Measurements from ENCODE around the gene VWA2. TPM values are rescaled to one million over a fixed set of nuclear protein-coding genes. Genes with fewer than 3 reads are reported as not detected.

The VWA2 gene
- total RNA-seq, 4 donors from 2014 or later: under 0.01 to 0.52 (median 0.17) TPM

GRCh38 chr10:114278140-114278883 is 39.3 kb downstream of the VWA2 start:
- no peak overlapping the region for H3K4me3 ChIP-seq
- H3K9me3 ChIP-seq: no peaks in the 10 kb centered on the region
- no peak overlapping the region for H3K27ac ChIP-seq (replicated peaks in 1 of 4)
- DNase-seq (ENCODE audit: extremely low spot score): no peak
- WGBS: 80% methylated on average over 6 of the region's 22 CpGs
- TF ChIP-seq CTCF (IDR thresholded peaks at IDR 0.05) (no peak), POLR2AphosphoS5 (IDR thresholded peaks at IDR 0.05) (no peak), POLR2A (IDR thresholded peaks at IDR 0.05; ENCODE audit: low read depth) (no peak), EP300 (IDR thresholded peaks at IDR 0.05) (no peak)
- H3K4me1 ChIP-seq: no peaks in the 10 kb centered on the region
- H3K27me3 ChIP-seq: peaks cover 0 to 4% (median 0%) of the 10 kb centered on the region in 4 donors
- intact Hi-C loops (cut with DNase I): no loop called here
- H3K36me3 ChIP-seq: no peaks in the 10 kb centered on the region

GRCh38 chr10:114278884-114279191 is 39.8 kb downstream of the VWA2 start:
- intact Hi-C loops (cut with DNase I): no loop called here
- no peaks in the 10 kb centered on the region for H3K36me3 ChIP-seq
- H3K27me3 ChIP-seq: peaks cover 0 to 4% (median 0%) of the 10 kb centered on the region in 4 donors
- H3K27ac ChIP-seq (replicated peaks in 1 of 4): no peak overlapping the region
- DNase-seq (ENCODE audit: extremely low spot score): no peak
- TF ChIP-seq POLR2A (IDR thresholded peaks at IDR 0.05; ENCODE audit: low read depth) (no peak), POLR2AphosphoS5 (IDR thresholded peaks at IDR 0.05) (no peak), EP300 (IDR thresholded peaks at IDR 0.05) (no peak), CTCF (IDR thresholded peaks at IDR 0.05) (no peak)
- no peaks in the 10 kb centered on the region for H3K4me1 ChIP-seq
- WGBS: 64% methylated on average over 4 of the region's 4 CpGs
- H3K9me3 ChIP-seq: no peaks in the 10 kb centered on the region
- no peak overlapping the region for H3K4me3 ChIP-seq

- Histone ChIP-seq H3K27ac (replicated peaks in 1 of 4) (no peak overlapping the region), H3K4me3 (no peak overlapping the region), H3K36me3 (no peaks in the 10 kb centered on the region), H3K9me3 (no peaks in the 10 kb centered on the region), H3K27me3 (peaks cover 0 to 4% (median 0%) of the 10 kb centered on the region in 4 donors), H3K4me1 (no peaks in the 10 kb centered on the region)
- intact Hi-C loops (cut with DNase I): no loop called here
- no peak for DNase-seq (ENCODE audit: extremely low spot score)
- 93% methylated on average over 3 of the region's 4 CpGs for WGBS
- TF ChIP-seq POLR2AphosphoS5 (IDR thresholded peaks at IDR 0.05) (no peak), POLR2A (IDR thresholded peaks at IDR 0.05; ENCODE audit: low read depth) (no peak), CTCF (IDR thresholded peaks at IDR 0.05) (no peak), EP300 (IDR thresholded peaks at IDR 0.05) (no peak)
These were observed 40.2 kb downstream of the VWA2 start for GRCh38 chr10:114279289-114279688.

GRCh38 chr10:114279901-114280644 is 41.0 kb downstream of the VWA2 start:
- H3K27me3 ChIP-seq: peaks cover 0 to 4% (median 0%) of the 10 kb centered on the region in 4 donors
- no peak overlapping the region for H3K4me3 ChIP-seq
- WGBS: 86% methylated on average over 8 of the region's 8 CpGs
- no peak for TF ChIP-seq POLR2A (IDR thresholded peaks at IDR 0.05; ENCODE audit: low read depth)
- no peak for TF ChIP-seq POLR2AphosphoS5 (IDR thresholded peaks at IDR 0.05)
- TF ChIP-seq EP300 (IDR thresholded peaks at IDR 0.05): no peak
- no peak for TF ChIP-seq CTCF (IDR thresholded peaks at IDR 0.05)
- DNase-seq (ENCODE audit: extremely low spot score): no peak
- H3K4me1 ChIP-seq: no peaks in the 10 kb centered on the region
- no peaks in the 10 kb centered on the region for H3K36me3 ChIP-seq
- H3K27ac ChIP-seq (replicated peaks in 1 of 4): no peak overlapping the region
- intact Hi-C loops (cut with DNase I): no loop called here
- no peaks in the 10 kb centered on the region for H3K9me3 ChIP-seq
